ENCODE results near the gene CD151. TPM values are rescaled to one million over a fixed set of nuclear protein-coding genes. Genes with fewer than 3 reads are reported as not detected.

The CD151 gene
- total RNA-seq, 1 experiment from 2014 or later = 296 TPM

DNA sequence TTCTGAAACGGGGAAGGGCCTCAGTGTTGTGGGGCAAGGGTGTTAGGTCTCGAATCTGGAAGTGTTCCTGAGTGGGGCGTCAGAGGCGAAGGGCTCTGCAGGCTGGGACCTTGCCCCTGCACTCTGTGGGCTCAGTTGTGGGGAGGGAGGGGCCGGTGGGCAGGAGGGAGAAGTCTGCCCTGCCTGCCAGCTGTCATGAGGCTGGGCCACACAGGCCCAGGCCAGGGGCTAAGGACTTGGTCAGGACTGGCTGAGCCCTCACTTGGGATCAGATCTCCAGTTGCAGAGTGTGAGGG, 4.9 kb upstream of the CD151 start, which contains the start of gene CRACR2B:
Gene CRACR2B, plus strand, starts transcription at position 23 of the 296 bp plus-strand sequence. CDS start 689 bp downstream, outside the sequence.
- CTCF ChIA-PET = no interaction called here
- intact Hi-C loops (cut with micrococcal nuclease) = no loop called here

More for the DNA sequence above, 4.9 kb upstream of the CD151 start, which contains the start of gene CRACR2B:
- no peaks in the 10 kb centered on the region for H3K36me3 ChIP-seq (ENCODE audit: control insufficient read depth in 1 of 2, insufficient read depth in 2 of 2, low read length in 2 of 2)
- ChIA-PET POLR2A (interaction anchor here (1.4 to 2.3 kb wide), 2 partner anchors 8 to 19 kb away, joined by 6 to 16 read pairs; partner anchors contain the start of genes PNPLA2 and RPLP2), RAD21 (ENCODE audit: low non-redundant PET in 1 of 2, low total read pairs in 2 of 2, uncharacterized antibody in 2 of 2, unreplicated experiment in 2 of 2) (no interaction called here)
- H3K9ac ChIP-seq (ENCODE audit: low read length) = peak within 1 kb of the TSS; percentile 76
- TF ChIP-seq, protein P1, sequence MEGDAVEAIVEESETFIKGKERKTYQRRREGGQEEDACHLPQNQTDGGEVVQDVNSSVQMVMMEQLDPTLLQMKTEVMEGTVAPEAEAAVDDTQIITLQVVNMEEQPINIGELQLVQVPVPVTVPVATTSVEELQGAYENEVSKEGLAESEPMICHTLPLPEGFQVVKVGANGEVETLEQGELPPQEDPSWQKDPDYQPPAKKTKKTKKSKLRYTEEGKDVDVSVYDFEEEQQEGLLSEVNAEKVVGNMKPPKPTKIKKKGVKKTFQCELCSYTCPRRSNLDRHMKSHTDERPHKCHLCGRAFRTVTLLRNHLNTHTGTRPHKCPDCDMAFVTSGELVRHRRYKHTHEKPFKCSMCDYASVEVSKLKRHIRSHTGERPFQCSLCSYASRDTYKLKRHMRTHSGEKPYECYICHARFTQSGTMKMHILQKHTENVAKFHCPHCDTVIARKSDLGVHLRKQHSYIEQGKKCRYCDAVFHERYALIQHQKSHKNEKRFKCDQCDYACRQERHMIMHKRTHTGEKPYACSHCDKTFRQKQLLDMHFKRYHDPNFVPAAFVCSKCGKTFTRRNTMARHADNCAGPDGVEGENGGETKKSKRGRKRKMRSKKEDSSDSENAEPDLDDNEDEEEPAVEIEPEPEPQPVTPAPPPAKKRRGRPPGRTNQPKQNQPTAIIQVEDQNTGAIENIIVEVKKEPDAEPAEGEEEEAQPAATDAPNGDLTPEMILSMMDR (IDR thresholded peaks at IDR 0.05 in 2 of 3, conservative IDR thresholded peaks at IDR 0.05 in 1 of 3; ENCODE audit: borderline replicate concordance in 1 of 3, insufficient read depth in 1 of 3, low read depth in 2 of 3, low read length in 2 of 3) = no peak
- TF ChIP-seq FOSL1 (IDR thresholded peaks at IDR 0.05; ENCODE audit: low read depth) = no peak
- TF ChIP-seq SIN3A (IDR thresholded peaks at IDR 0.05; ENCODE audit: low read depth) = no peak
- TF ChIP-seq ELF1 (IDR thresholded peaks at IDR 0.05; ENCODE audit: borderline replicate concordance, low read depth) = no peak
- TF ChIP-seq MAX (IDR thresholded peaks at IDR 0.05) = no peak
- TF ChIP-seq ZNF274 (IDR thresholded peaks at IDR 0.05; ENCODE audit: low read depth, low read length) = no peak
- no peak for TF ChIP-seq CEBPB (IDR thresholded peaks at IDR 0.05; ENCODE audit: low read depth)
- no peak for TF ChIP-seq YY1 (IDR thresholded peaks at IDR 0.05; ENCODE audit: extremely low read depth, insufficient replicate concordance, low read depth, low read length)
- TF ChIP-seq POLR2AphosphoS5 (IDR thresholded peaks at IDR 0.05; ENCODE audit: low read depth, low read length) = no peak
- TF ChIP-seq RAD21 (IDR thresholded peaks at IDR 0.05; ENCODE audit: low read depth) = no peak
- no peak for TF ChIP-seq EZH2 (IDR thresholded peaks at IDR 0.05)
- TF ChIP-seq EZH2phosphoT487 (IDR thresholded peaks at IDR 0.05; ENCODE audit: borderline replicate concordance) = no peak
- TF ChIP-seq, protein P2, sequence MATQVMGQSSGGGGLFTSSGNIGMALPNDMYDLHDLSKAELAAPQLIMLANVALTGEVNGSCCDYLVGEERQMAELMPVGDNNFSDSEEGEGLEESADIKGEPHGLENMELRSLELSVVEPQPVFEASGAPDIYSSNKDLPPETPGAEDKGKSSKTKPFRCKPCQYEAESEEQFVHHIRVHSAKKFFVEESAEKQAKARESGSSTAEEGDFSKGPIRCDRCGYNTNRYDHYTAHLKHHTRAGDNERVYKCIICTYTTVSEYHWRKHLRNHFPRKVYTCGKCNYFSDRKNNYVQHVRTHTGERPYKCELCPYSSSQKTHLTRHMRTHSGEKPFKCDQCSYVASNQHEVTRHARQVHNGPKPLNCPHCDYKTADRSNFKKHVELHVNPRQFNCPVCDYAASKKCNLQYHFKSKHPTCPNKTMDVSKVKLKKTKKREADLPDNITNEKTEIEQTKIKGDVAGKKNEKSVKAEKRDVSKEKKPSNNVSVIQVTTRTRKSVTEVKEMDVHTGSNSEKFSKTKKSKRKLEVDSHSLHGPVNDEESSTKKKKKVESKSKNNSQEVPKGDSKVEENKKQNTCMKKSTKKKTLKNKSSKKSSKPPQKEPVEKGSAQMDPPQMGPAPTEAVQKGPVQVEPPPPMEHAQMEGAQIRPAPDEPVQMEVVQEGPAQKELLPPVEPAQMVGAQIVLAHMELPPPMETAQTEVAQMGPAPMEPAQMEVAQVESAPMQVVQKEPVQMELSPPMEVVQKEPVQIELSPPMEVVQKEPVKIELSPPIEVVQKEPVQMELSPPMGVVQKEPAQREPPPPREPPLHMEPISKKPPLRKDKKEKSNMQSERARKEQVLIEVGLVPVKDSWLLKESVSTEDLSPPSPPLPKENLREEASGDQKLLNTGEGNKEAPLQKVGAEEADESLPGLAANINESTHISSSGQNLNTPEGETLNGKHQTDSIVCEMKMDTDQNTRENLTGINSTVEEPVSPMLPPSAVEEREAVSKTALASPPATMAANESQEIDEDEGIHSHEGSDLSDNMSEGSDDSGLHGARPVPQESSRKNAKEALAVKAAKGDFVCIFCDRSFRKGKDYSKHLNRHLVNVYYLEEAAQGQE (IDR thresholded peaks at IDR 0.05; ENCODE audit: low read depth) = no peak
- TF ChIP-seq TCF7L2 (IDR thresholded peaks at IDR 0.05; ENCODE audit: borderline replicate concordance, extremely low read depth, insufficient read depth, insufficient read length) = no peak
- TF ChIP-seq POLR2A (IDR thresholded peaks at IDR 0.05; ENCODE audit: borderline replicate concordance, extremely low read depth, insufficient read depth, insufficient read length) = no peak
- H3K4me3 ChIP-seq (replicated peaks in 1 of 2; ENCODE audit: low read depth in 1 of 2, low read length in 2 of 2) = peak within 1 kb of the TSS; percentile 51 to 65
- ATAC-seq (peak; percentile 8), DNase-seq (ENCODE audit: low read depth, low spot score) (no peak)
- no peaks in the 10 kb centered on the region for H3K27me3 ChIP-seq (ENCODE audit: insufficient read depth, low read length)
- BruUV-seq (replicated peaks) = no TSS peak
- H4K20me1 ChIP-seq (ENCODE audit: insufficient read depth) = no peaks in the 10 kb centered on the region
- peak within 1 kb of the TSS; percentile 100 for H3K4me2 ChIP-seq (ENCODE audit: low read length)
- peak within 1 kb of the TSS; percentile 89 for H3K27ac ChIP-seq (ENCODE audit: low read depth, low read length)
- no peaks in the 10 kb centered on the region for H3K9me3 ChIP-seq (ENCODE audit: control insufficient read depth in 1 of 2, insufficient read depth in 1 of 2, low read depth in 1 of 2, low read length in 2 of 2)
- H3K79me2 ChIP-seq (ENCODE audit: insufficient read depth, low read length) = peaks cover 9% of the 10 kb centered on the region; the same call in 1 of the 2 replicates
- H2AFZ ChIP-seq (ENCODE audit: low read depth, low read length, poor library complexity, severe bottlenecking) = no peak within 1 kb of the TSS
- peaks cover 29 to 49% of the 10 kb centered on the region in 2 experiments for H3K4me1 ChIP-seq (ENCODE audit: control insufficient read depth in 1 of 2, insufficient read depth in 2 of 2, low read length in 2 of 2)
- H3K9me2 ChIP-seq (ENCODE audit: insufficient read depth) = no peaks in the 10 kb centered on the region
